Lower lobe of right lung (tissue), 2 donors: ENCODE measurements around the gene RIT2. TPM values are rescaled to one million over a fixed set of nuclear protein-coding genes. Genes with fewer than 3 reads are reported as not detected.

ENCODE experiments used
- ATAC-seq, 2 donors: fragments of 200-7000 bp; cut with Tn5 transposase; one replicate each; pipeline ENCODE4 v1.9.1; 2020 to 2022; ENCODE audit warnings: mild to moderate bottlenecking in 2 of 2, moderate library complexity in 2 of 2
- DNase-seq: peaks from one replicate; pipeline ENCODE4 v3.0.0-alpha.2; 2020
- H3K27ac ChIP-seq: fragments of 200-600 bp; one replicate; pipeline ENCODE4 v1.8.0; 2022
- H3K27me3 ChIP-seq: fragments of 200-600 bp; one replicate; pipeline ENCODE4 v1.8.0; 2022; ENCODE audit warnings: low read depth
- H3K36me3 ChIP-seq: fragments of 200-600 bp; one replicate; pipeline ENCODE4 v1.8.0; 2022; ENCODE audit warnings: mild to moderate bottlenecking
- H3K4me1 ChIP-seq: fragments of 200-600 bp; one replicate; pipeline ENCODE4 v1.8.0; 2022
- H3K4me3 ChIP-seq: fragments of 200-600 bp; one replicate; pipeline ENCODE4 v1.8.0; 2022; ENCODE audit warnings: mild to moderate bottlenecking
- H3K9me3 ChIP-seq: fragments of 200-600 bp; one replicate; pipeline ENCODE4 v1.8.0; 2022
- intact Hi-C: fragments of 100-400 bp; cut with DNase I; formaldehyde crosslinking; loops from one replicate; pipeline ENCODE4 v1.11.0; 2022
- total RNA-seq: library from RNA; stranded (reverse); fragmentation: NEBNext Ultra II Directional; extraction: Animal tissue kit (Norgen Biotek cat#: 25700); gene quantifications from one replicate; pipeline ENCODE4 v1.2.1, GENCODE V29; 2021
- TF ChIP-seq, protein P1 (sequence below): fragments of 200-600 bp; IDR thresholded peaks from one replicate; pipeline ENCODE4 v1.8.0; 2022; ENCODE audit warnings: antibody characterized with exemption, mild to moderate bottlenecking
- donor health status: DM: no; HTN: yes; CAD: no; lungs with severe emphysema.

Gene RIT2
- total RNA-seq, 1 donor from 2014 or later: not detected

DNA sequence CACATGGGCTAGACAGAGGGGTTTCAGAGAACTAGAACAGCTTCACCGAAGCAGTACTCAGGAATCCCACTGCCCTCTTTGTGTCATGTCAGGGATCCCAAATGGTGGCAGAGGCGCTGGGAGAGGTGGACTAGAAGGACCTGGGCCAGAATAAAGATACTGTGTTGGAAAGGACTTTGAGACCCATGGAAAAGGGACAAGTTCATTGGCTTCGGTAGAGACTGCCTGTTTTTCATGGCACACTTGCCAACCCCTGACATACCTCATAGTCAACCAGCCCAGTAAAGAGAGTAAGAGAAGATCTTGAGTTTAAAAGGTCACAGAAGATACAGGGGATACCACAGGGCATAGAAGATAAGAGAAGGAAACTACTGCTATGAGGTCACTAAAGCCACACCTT lies 381.0 kb downstream of the RIT2 start:
- no peak overlapping the region for H3K4me3 ChIP-seq
- DNase-seq: no peak
- no peak overlapping the region for H3K27ac ChIP-seq
- no peak for ATAC-seq
- no peaks in the 10 kb centered on the region for H3K36me3 ChIP-seq
- H3K9me3 ChIP-seq: no peaks in the 10 kb centered on the region
- intact Hi-C loops: no loop called here
- TF ChIP-seq, protein P1, sequence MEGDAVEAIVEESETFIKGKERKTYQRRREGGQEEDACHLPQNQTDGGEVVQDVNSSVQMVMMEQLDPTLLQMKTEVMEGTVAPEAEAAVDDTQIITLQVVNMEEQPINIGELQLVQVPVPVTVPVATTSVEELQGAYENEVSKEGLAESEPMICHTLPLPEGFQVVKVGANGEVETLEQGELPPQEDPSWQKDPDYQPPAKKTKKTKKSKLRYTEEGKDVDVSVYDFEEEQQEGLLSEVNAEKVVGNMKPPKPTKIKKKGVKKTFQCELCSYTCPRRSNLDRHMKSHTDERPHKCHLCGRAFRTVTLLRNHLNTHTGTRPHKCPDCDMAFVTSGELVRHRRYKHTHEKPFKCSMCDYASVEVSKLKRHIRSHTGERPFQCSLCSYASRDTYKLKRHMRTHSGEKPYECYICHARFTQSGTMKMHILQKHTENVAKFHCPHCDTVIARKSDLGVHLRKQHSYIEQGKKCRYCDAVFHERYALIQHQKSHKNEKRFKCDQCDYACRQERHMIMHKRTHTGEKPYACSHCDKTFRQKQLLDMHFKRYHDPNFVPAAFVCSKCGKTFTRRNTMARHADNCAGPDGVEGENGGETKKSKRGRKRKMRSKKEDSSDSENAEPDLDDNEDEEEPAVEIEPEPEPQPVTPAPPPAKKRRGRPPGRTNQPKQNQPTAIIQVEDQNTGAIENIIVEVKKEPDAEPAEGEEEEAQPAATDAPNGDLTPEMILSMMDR: no peak
- H3K27me3 ChIP-seq: no peaks in the 10 kb centered on the region
- H3K4me1 ChIP-seq: no peaks in the 10 kb centered on the region

DNA sequence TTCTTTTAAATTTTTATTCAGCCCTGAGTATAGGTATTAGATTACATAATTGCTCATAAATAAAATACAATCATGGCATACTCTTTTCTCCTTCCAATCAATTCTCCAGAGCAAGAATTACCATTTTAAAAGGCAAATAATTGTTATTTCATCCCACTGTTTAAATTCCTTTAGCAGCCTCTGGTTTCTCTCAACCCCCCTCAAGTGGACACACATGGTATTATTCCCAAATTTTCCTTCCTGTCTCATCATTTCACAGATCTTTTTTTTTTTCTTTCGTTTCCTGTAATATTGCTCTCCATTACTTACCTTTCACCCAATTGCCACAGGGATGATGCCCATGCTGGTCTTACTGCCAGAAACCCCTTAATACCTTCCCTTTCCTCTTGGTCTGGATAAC lies 385.2 kb downstream of the RIT2 start:
- no peak for ATAC-seq
- H3K27me3 ChIP-seq: no peaks in the 10 kb centered on the region
- H3K36me3 ChIP-seq: no peaks in the 10 kb centered on the region
- DNase-seq: no peak
- TF ChIP-seq, protein P1: no peak
- H3K4me3 ChIP-seq: no peak overlapping the region
- intact Hi-C loops: no loop called here
- no peak overlapping the region for H3K27ac ChIP-seq
- no peaks in the 10 kb centered on the region for H3K4me1 ChIP-seq
- no peaks in the 10 kb centered on the region for H3K9me3 ChIP-seq

DNA sequence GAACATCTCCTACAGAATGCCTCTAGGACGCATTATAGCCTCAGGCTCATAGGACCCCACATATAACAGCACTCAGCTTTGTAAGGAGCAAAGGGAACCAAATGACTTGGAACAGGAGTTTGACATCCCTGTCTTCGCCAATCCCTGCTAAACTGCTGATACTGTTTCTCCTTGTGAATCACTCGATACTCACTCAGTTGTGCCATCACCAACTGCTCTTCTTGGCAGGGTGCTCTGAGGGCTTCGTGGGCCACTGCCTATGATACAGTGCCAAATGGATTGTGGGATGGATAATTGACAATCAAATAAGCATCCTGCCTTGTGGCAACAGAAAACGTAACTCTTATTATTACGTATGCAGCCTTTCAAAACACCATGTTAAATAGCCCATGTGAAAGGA lies 396.3 kb downstream of the RIT2 start:
- ATAC-seq: no peak
- Histone ChIP-seq H3K27me3 (no peaks in the 10 kb centered on the region), H3K36me3 (no peaks in the 10 kb centered on the region), H3K27ac (no peak overlapping the region), H3K9me3 (no peaks in the 10 kb centered on the region), H3K4me3 (no peak overlapping the region), H3K4me1 (no peaks in the 10 kb centered on the region)
- intact Hi-C loops: no loop called here
- TF ChIP-seq, protein P1: no peak
- no peak for DNase-seq

DNA sequence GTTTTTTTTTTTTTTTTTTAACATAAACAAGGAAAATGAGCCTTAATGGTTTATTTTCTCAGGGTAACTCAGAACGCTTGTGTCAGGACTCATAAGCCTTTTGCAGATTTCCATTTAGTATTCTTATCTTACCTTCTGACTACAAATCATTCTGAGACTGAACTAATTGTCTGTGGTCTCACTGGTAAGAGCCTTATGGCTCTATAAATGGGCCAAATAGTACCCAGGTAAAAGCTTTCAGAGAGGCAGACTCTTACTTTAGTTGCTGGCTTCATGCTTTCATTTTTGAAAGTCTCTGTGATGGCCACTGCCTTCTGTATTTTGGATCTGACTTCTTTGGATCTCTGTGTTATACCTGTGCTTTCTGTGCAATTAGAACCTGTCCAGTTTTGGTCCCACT lies 403.4 kb downstream of the RIT2 start:
- DNase-seq (no peak), ATAC-seq (no peak)
- Histone ChIP-seq H3K4me1 (no peaks in the 10 kb centered on the region), H3K27me3 (no peaks in the 10 kb centered on the region), H3K36me3 (no peaks in the 10 kb centered on the region), H3K27ac (no peak overlapping the region), H3K9me3 (no peaks in the 10 kb centered on the region), H3K4me3 (no peak overlapping the region)
- TF ChIP-seq, protein P1: no peak
- intact Hi-C loops: no loop called here

DNA sequence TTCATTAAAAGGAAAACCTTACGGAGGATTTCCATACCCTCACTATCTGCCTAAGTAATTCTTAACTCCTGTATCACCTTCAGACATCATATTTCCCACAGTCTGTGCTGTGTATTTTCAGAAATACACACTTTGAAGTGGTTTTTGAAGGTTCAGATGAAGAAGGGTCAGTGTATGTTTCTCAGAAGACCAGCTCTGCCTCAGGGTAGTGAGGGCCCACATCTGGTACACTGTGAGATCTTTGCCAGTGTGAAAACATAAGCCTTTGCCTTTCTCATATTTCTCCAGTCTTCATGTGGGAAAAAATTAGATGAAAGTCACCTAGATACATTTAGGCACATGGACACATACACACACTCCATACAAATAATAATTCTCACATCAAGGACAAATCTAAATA lies 408.4 kb downstream of the RIT2 start:
- ATAC-seq (no peak), DNase-seq (no peak)
- TF ChIP-seq, protein P1: no peak
- Histone ChIP-seq H3K36me3 (no peaks in the 10 kb centered on the region), H3K4me1 (no peaks in the 10 kb centered on the region), H3K27ac (no peak overlapping the region), H3K4me3 (no peak overlapping the region), H3K27me3 (no peaks in the 10 kb centered on the region), H3K9me3 (no peaks in the 10 kb centered on the region)
- intact Hi-C loops: no loop called here

DNA sequence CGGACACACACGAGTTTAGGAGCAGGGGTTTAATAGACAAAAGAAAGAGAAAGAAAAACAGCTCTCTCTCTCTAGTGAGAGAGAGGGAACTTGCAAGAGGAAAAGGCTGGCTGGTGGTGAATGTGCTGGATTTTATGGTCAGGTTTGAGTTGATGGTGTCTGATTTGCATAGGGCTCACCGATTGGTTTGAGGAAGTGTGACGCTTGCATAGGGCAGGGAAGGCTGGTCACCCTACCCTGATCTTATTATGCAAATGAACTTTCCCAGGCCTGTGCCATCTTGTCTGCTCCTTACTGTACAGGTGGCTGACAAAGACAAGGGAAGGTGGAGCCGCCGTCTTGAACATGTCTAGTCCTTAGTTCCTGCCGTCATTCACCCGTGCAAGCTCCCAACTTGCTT lies 408.9 kb downstream of the RIT2 start:
- TF ChIP-seq, protein P1: no peak
- ATAC-seq: no peak
- intact Hi-C loops: no loop called here
- Histone ChIP-seq H3K4me3 (no peak overlapping the region), H3K27ac (no peak overlapping the region), H3K4me1 (no peaks in the 10 kb centered on the region), H3K36me3 (no peaks in the 10 kb centered on the region), H3K9me3 (no peaks in the 10 kb centered on the region), H3K27me3 (no peaks in the 10 kb centered on the region)
- peak; percentile 20 for DNase-seq
